ENCODE measurements around the gene KIAA0825. TPM values are rescaled to one million over a fixed set of nuclear protein-coding genes. Genes with fewer than 3 reads are reported as not detected.
"Not testable (repeated sequence)": the region's sequence is repeated elsewhere in the genome, so short reads cannot be mapped to it uniquely, and the experiment has no call there.

The KIAA0825 gene
- total RNA-seq, 2 donors from 2014 or later, result 4.1 to 4.3 TPM

GRCh38 chr5:94361832-94362796 lies 256.3 kb downstream of the KIAA0825 start:
- no peak for DNase-seq (ENCODE audit: low spot score)
- H3K4me1 ChIP-seq (ENCODE audit: control insufficient read depth in 1 of 2, low read depth in 2 of 2), result peaks cover 0 to 4% of the 10 kb centered on the region in 2 donors
- ATAC-seq (ENCODE audit: insufficient number of reproducible peaks, low FRiP score, low read depth), result no peak

GRCh38 chr5:94361161-94361560 lies 257.2 kb downstream of the KIAA0825 start:
- no peak for ATAC-seq (ENCODE audit: insufficient number of reproducible peaks, low FRiP score, low read depth)
- Histone ChIP-seq H3K27ac (no peak overlapping the region), H3K4me1 (ENCODE audit: control insufficient read depth in 1 of 2, low read depth in 2 of 2) (no peaks in the 10 kb centered on the region), H3K27me3 (replicated peaks; ENCODE audit: insufficient read depth) (no peaks in the 10 kb centered on the region), H3K36me3 (no peaks in the 10 kb centered on the region), H3K9me3 (no peaks in the 10 kb centered on the region), H3K4me3 (no peak overlapping the region)
- no peak for DNase-seq (ENCODE audit: low spot score)
- no peak for TF ChIP-seq CTCF (IDR thresholded peaks at IDR 0.05)

More at GRCh38 chr5:94361832-94362796, 256.3 kb downstream of the KIAA0825 start:
- no peak for TF ChIP-seq CTCF (IDR thresholded peaks at IDR 0.05)
- Histone ChIP-seq H3K27ac (no peak overlapping the region), H3K4me3 (no peak overlapping the region), H3K36me3 (no peaks in the 10 kb centered on the region), H3K27me3 (replicated peaks; ENCODE audit: insufficient read depth) (no peaks in the 10 kb centered on the region), H3K9me3 (no peaks in the 10 kb centered on the region)

- no peak overlapping the region for H3K27ac ChIP-seq
- no peaks in the 10 kb centered on the region for H3K4me1 ChIP-seq (ENCODE audit: control insufficient read depth in 1 of 2, low read depth in 2 of 2)
- TF ChIP-seq CTCF (IDR thresholded peaks at IDR 0.05), result no peak
- no peak overlapping the region for H3K4me3 ChIP-seq
- H3K9me3 ChIP-seq, result no peaks in the 10 kb centered on the region
- no peaks in the 10 kb centered on the region for H3K27me3 ChIP-seq (replicated peaks; ENCODE audit: insufficient read depth)
- no peaks in the 10 kb centered on the region for H3K36me3 ChIP-seq
- no peak for DNase-seq (ENCODE audit: low spot score)
- no peak for ATAC-seq (ENCODE audit: insufficient number of reproducible peaks, low FRiP score, low read depth)
Observed at GRCh38 chr5:94360382-94361130, 257.8 kb downstream of the KIAA0825 start.

- TF ChIP-seq CTCF (IDR thresholded peaks at IDR 0.05), result no peak
- DNase-seq (ENCODE audit: low spot score) (no peak), ATAC-seq (ENCODE audit: insufficient number of reproducible peaks, low FRiP score, low read depth) (no peak)
Observed at GRCh38 chr5:94359880-94360279, 258.5 kb downstream of the KIAA0825 start.

GRCh38 chr5:94355811-94356210 lies 262.6 kb downstream of the KIAA0825 start:
- DNase-seq (ENCODE audit: low spot score), result no peak
- ATAC-seq (ENCODE audit: insufficient number of reproducible peaks, low FRiP score, low read depth), result no peak
- H3K9me3 ChIP-seq, result no peaks in the 10 kb centered on the region

More at GRCh38 chr5:94359880-94360279, 258.5 kb downstream of the KIAA0825 start:
- Histone ChIP-seq H3K4me3 (no peak overlapping the region), H3K27ac (no peak overlapping the region), H3K9me3 (no peaks in the 10 kb centered on the region), H3K27me3 (replicated peaks; ENCODE audit: insufficient read depth) (no peaks in the 10 kb centered on the region), H3K36me3 (no peaks in the 10 kb centered on the region), H3K4me1 (ENCODE audit: control insufficient read depth in 1 of 2, low read depth in 2 of 2) (no peaks in the 10 kb centered on the region)

GRCh38 chr5:94354837-94355485 lies 263.4 kb downstream of the KIAA0825 start:
- not testable (repeated sequence) for H3K36me3 ChIP-seq; ATAC-seq (ENCODE audit: insufficient number of reproducible peaks, low FRiP score, low read depth); H3K27me3 ChIP-seq (replicated peaks; ENCODE audit: insufficient read depth); H3K4me1 ChIP-seq (ENCODE audit: control insufficient read depth in 1 of 2, low read depth in 2 of 2); DNase-seq (ENCODE audit: low spot score); H3K4me3 ChIP-seq; H3K27ac ChIP-seq; H3K9me3 ChIP-seq

More at GRCh38 chr5:94355811-94356210, 262.6 kb downstream of the KIAA0825 start:
- H3K36me3 ChIP-seq, result no peaks in the 10 kb centered on the region
- H3K27ac ChIP-seq, result no peak overlapping the region
- no peak overlapping the region for H3K4me3 ChIP-seq
- TF ChIP-seq CTCF (IDR thresholded peaks at IDR 0.05), result no peak
- no peaks in the 10 kb centered on the region for H3K4me1 ChIP-seq (ENCODE audit: control insufficient read depth in 1 of 2, low read depth in 2 of 2)
- H3K27me3 ChIP-seq (replicated peaks; ENCODE audit: insufficient read depth), result no peaks in the 10 kb centered on the region

Measured in thoracic aorta (tissue), 2 donors.